IPS DF 4.7 (cell line): ENCODE data around the gene VCX3B.
"Not testable (repeated sequence)": the region's sequence is repeated elsewhere in the genome, so short reads cannot be mapped to it uniquely, and the experiment has no call there.

Experiments
- DNase-seq: peaks from one replicate; pipeline ENCODE4 v3.0.0-alpha.2; 2013; ENCODE audit warnings: low spot score; ENCODE audit errors: extremely low read depth

VCX3B gene

GRCh38 chrX:8464530-8464929 is at the start of gene VCX3B:
TSS of gene VCX3B (plus strand) at chrX:8464830. CDS start at chrX:8465451, 621 bp downstream.
- DNase-seq = not testable (repeated sequence)

GRCh38 chrX:8418301-8418700 is 46.3 kb upstream of the VCX3B start:
- DNase-seq = no peak

GRCh38 chrX:8424912-8425311 is 39.7 kb upstream of the VCX3B start:
- DNase-seq = no peak

GRCh38 chrX:8429692-8430249 is 34.9 kb upstream of the VCX3B start:
- no peak for DNase-seq

- no peak for DNase-seq
These were observed 34.2 kb upstream of the VCX3B start for GRCh38 chrX:8430444-8430843.

GRCh38 chrX:8432396-8432795 is 32.2 kb upstream of the VCX3B start:
- no peak for DNase-seq

- DNase-seq = no peak
These were observed 31.2 kb upstream of the VCX3B start for GRCh38 chrX:8433109-8434062.

- no peak for DNase-seq
These were observed 17.3 kb upstream of the VCX3B start for GRCh38 chrX:8447368-8447767.

- not testable (repeated sequence) for DNase-seq
These were observed 12.3 kb upstream of the VCX3B start for GRCh38 chrX:8452343-8452742.

- DNase-seq = no peak
These were observed 11.0 kb upstream of the VCX3B start for GRCh38 chrX:8453611-8454010.

- no peak for DNase-seq
These were observed 9.1 kb upstream of the VCX3B start for GRCh38 chrX:8455557-8455956.

GRCh38 chrX:8462488-8462887 is 2.1 kb upstream of the VCX3B start:
- DNase-seq = no peak

- DNase-seq = no peak
These were observed 19.8 kb downstream of the VCX3B start for GRCh38 chrX:8484360-8484949.

GRCh38 chrX:8495036-8495435 is 30.4 kb downstream of the VCX3B start:
- not testable (repeated sequence) for DNase-seq

GRCh38 chrX:8500203-8500602 is 35.6 kb downstream of the VCX3B start:
- DNase-seq = no peak

GRCh38 chrX:8502101-8502500 is 37.5 kb downstream of the VCX3B start:
- DNase-seq = not testable (repeated sequence)

- no peak for DNase-seq
These were observed 39.8 kb downstream of the VCX3B start for GRCh38 chrX:8504451-8504850.
